NOMO-1 (cell line): ENCODE measurements around the gene RBM47.
"Not testable (repeated sequence)": the region's sequence is repeated elsewhere in the genome, so short reads cannot be mapped to it uniquely, and the experiment has no call there.

Experiments used
- DNase-seq, 2 experiments: peaks; one replicate each; lab custom pipeline; 2025; ENCODE audit not compliant: unreplicated experiment in 2 of 2; lab: John Stamatoyannopoulos, UW

The RBM47 gene

GRCh38 chr4:40544221-40544620 is 85.4 kb downstream of the RBM47 start:
- DNase-seq, result no peak

- DNase-seq, result no peak
These were observed 88.9 kb downstream of the RBM47 start for GRCh38 chr4:40540800-40541199.

- no peak for DNase-seq
These were observed 93.6 kb downstream of the RBM47 start for GRCh38 chr4:40536032-40536431.

- no peak for DNase-seq
These were observed 98.0 kb downstream of the RBM47 start for GRCh38 chr4:40531636-40532023.

- no peak for DNase-seq
These were observed 98.6 kb downstream of the RBM47 start for GRCh38 chr4:40530961-40531635.

GRCh38 chr4:40526741-40527140 is 102.9 kb downstream of the RBM47 start:
- DNase-seq, result no peak

GRCh38 chr4:40525752-40526598 is 103.7 kb downstream of the RBM47 start:
- no peak for DNase-seq

- no peak for DNase-seq
These were observed 105.2 kb downstream of the RBM47 start for GRCh38 chr4:40524366-40525041.

- no peak for DNase-seq
These were observed 106.1 kb downstream of the RBM47 start for GRCh38 chr4:40523581-40523980.

- DNase-seq, result no peak
These were observed 107.7 kb downstream of the RBM47 start for GRCh38 chr4:40521957-40522356.

- no peak for DNase-seq
These were observed 109.1 kb downstream of the RBM47 start for GRCh38 chr4:40520533-40520932.

- not testable (repeated sequence) for DNase-seq
These were observed 112.6 kb downstream of the RBM47 start for GRCh38 chr4:40517081-40517480.

- no peak for DNase-seq
These were observed 113.0 kb downstream of the RBM47 start for GRCh38 chr4:40516651-40517050.

GRCh38 chr4:40515398-40516293 is 114.0 kb downstream of the RBM47 start:
- peak; percentile 31 to 51 for DNase-seq

GRCh38 chr4:40515037-40515397 is 114.6 kb downstream of the RBM47 start:
- no peak for DNase-seq

- DNase-seq, result no peak
These were observed 115.1 kb downstream of the RBM47 start for GRCh38 chr4:40514497-40514951.

GRCh38 chr4:40511036-40511614 is 118.5 kb downstream of the RBM47 start:
- DNase-seq, result no peak

GRCh38 chr4:40507977-40508376 is 121.7 kb downstream of the RBM47 start:
- no peak for DNase-seq

- DNase-seq, result no peak
These were observed 123.2 kb downstream of the RBM47 start for GRCh38 chr4:40506492-40506891.

GRCh38 chr4:40506066-40506465 is 123.6 kb downstream of the RBM47 start:
- no peak for DNase-seq
